Measurements from ENCODE around the gene ITGB4.

- TF ChIP-seq EP300 (IDR thresholded peaks at IDR 0.05), result no peak
- TF ChIP-seq CTCF (IDR thresholded peaks at IDR 0.05), result no peak
- TF ChIP-seq POLR2AphosphoS5 (IDR thresholded peaks at IDR 0.05), result no peak
- TF ChIP-seq POLR2A (IDR thresholded peaks at IDR 0.05), result no peak
Observed at GRCh38 chr17:75683583-75683982, 37.7 kb upstream of the ITGB4 start.

Measured in upper lobe of left lung (tissue), 4 donors.